H1 (cell line): Measurements from ENCODE around the gene GREB1. TPM values are rescaled to one million over a fixed set of nuclear protein-coding genes. Genes with fewer than 3 reads are reported as not detected.

Experiments used
- CHD7 ChIP-seq: fragments of 300-600 bp; sonication (generic); IDR thresholded peaks from 2 replicates; pipeline ENCODE4 v1.7.1; 2012; ENCODE audit warnings: low read length, moderate library complexity, mild to moderate bottlenecking, inconsistent platforms; ENCODE audit not compliant: insufficient replicate concordance
- SRF ChIP-seq: IDR thresholded peaks from 2 replicates; pipeline ENCODE4 v1.6.1; 2011; ENCODE audit warnings: mild to moderate bottlenecking, low read depth, low read length, moderate library complexity
- polyA plus RNA-seq, 7 experiments: library from polyadenylated mRNA; depleted of rRNA in 3 of 7; stranded (reverse) in 5 of 7; unstranded in 2 of 7; fragments of >200 nt in 5 of 7; fragments of 200-250 nt in 2 of 7; gene quantifications; 1 replicate in 5 of 7; 2 replicates in 1 of 7; 4 replicates in 1 of 7; pipeline versions ENCODE4 v1.2.1 to v1.2.3, GENCODE V29; 2011 to 2013; ENCODE audit warnings: missing spikeins in 2 of 7, mixed read lengths in 2 of 7
- total RNA-seq: library from RNA; stranded (reverse); fragmentation: NEBNext Ultra II Directional; extraction: Animal tissue kit (Norgen Biotek cat#: 25700); gene quantifications from 2 replicates; pipeline ENCODE4 v1.2.1, GENCODE V29; 2021

GREB1 gene
- total and polyA plus RNA-seq, 2 of the 8 experiments (the other 6 are each of a cell fraction or from before 2014, with no cell fraction given) = 7.9 to 43.4 TPM

DNA sequence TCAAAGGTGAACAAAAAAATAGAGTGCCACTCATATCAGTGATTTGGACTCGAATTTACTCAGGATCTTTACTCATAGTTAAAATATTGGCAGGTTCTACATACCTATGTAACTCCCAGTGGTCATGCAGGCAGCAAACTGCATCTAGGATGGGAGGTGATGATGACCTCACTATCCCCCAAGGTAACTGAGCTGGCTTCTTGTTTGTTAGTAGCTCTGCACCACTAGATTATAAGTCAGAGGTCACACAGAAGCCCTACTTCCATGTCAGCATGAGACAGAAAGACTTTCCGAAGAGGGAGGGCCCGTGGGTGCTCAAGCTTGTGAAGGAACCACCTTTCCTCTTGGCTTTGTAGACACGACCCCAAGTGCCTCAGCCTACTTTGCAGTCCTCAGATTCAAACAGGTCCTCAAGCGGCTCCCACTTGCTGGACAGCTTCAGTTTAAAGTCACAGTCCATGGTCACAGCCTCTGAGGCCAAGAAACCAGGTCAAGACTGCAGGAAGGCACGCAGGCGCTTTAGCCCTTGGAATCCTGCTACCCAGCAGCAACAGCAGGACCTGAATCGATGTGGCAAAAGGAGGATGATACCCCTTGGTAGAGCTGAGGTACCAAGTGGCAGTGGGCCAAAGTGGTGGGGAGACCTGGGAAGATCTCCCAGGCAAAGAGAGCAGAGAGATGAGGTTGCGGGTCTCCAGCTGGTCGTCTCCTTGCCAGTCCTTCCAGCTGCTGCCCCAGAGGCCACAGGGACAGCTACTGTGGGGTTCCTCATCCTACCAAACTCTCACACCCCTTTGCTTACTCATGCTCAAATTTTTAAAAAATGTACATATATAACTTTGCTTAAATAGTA, 131.9 kb downstream of the GREB1 start (continued):
- TF ChIP-seq CHD7 (no peak), SRF (no peak)
